Cardiac septum (tissue), 1 donor: Measurements from ENCODE around the gene SLC22A23. TPM values are rescaled to one million over a fixed set of nuclear protein-coding genes. Genes with fewer than 3 reads are reported as not detected.

Experiments used
- DNase-seq: peaks from one replicate; pipeline ENCODE4 v3.0.0-alpha.2; 2020; ENCODE audit warnings: low spot score
- intact Hi-C: fragments of 100-400 bp; cut with DNase I; formaldehyde crosslinking; loops from one replicate; pipeline ENCODE4 v1.14.0; 2022
- total RNA-seq: library from RNA; stranded (reverse); fragmentation: NEBNext Ultra II Directional; extraction: Animal tissue kit (Norgen Biotek cat#: 25700); gene quantifications from one replicate; pipeline ENCODE4 v1.2.1, GENCODE V29; 2021
- donor health status: DM: no; HTN: no; CAD: no.

The SLC22A23 gene
- total RNA-seq, 1 donor from 2014 or later = 3.2 TPM

DNA sequence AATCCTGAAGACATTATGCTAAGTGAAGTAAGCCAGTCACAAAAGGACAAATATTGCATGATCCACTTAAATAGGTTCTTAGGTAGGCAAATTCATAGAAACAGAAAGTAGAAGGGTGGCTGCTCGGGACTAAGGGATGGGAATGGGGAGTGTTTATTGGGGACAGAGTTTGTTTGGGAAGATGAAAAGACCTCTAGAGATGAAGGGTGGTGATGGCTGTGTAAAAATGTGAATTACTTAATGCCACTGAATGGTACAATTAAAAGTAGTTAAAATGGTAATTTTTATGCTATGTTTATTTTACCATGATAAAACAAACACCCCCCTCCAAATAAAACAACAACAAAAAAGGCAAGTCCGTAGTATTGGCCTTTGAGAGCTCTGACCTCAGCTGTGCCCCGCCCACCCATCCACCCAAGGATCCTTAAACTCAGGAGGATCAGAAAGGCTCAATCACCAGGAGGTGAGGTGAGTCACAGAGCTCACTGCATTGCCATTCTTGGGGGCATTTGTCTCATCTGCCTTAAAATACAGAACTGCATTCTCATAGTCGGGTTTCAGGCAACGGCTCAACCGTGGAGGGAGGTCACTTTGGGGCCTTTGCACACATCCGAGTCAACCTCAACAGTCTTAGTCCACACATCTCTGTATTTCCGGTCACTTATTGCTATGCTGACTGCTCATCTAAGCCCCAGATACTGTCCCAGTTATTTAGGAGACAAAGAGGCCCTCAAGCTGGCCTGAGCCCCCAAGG, 96.7 kb downstream of the SLC22A23 start:
- intact Hi-C loops = no loop called here

GRCh38 chr6:3359101-3359752, 97.6 kb downstream of the SLC22A23 start:
- no peak for DNase-seq
- intact Hi-C loops = no loop called here

More for the DNA sequence above, 96.7 kb downstream of the SLC22A23 start:
- DNase-seq = no peak

GRCh38 chr6:3358413-3359100, 98.3 kb downstream of the SLC22A23 start:
- intact Hi-C loops = no loop called here
- DNase-seq = no peak

DNA sequence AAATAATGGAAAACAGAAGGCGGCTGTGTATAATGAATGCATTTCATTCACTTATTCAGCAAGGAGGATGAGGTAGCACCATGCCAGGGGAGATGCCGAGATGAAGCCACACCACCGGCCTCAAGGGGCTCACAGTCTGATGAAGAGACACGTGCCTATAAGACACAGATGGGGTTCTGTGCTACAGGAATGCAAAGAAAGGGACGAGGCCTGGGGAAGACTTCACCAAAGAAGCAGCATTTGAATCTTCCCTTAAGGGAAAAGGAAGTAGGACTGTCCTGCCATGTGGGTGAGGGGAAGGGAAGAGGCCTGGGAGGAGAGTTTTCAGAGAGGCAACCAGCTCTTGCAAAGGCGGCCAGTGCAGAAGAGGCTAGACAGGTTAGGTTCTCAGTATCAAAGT, 99.2 kb downstream of the SLC22A23 start:
- no peak for DNase-seq
- intact Hi-C loops = no loop called here

DNA sequence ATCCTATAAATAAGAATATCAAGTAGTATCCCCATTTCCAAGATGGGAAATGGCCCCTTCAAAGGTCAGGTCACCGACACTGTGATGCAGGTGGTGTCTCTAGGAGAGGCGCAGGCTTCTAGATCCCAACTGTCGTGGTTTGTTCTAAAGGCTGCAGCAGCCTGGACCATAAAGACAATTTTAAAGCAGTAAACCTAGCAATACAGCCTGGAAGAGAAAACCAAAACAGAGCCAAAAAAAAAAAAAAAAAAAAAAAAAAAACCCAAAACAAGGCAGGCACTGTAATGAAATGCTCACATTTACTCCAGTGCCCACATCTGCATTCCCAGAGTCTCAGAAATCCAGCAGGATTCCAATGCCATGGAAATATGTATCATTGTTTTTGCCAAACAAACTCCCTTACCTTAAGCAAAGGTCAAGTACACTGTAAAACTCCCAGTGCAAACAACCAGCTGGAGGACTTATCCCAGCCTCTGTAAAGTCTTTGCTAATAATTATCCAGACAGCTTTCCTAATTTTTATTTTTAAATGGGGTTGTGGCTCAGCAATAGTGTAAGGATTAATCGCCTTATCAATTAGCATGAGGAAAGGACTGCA, 99.9 kb downstream of the SLC22A23 start:
- intact Hi-C loops = no loop called here

GRCh38 chr6:3356056-3356823, 100.6 kb downstream of the SLC22A23 start:
- intact Hi-C loops = no loop called here
- no peak for DNase-seq

More for the DNA sequence above, 99.9 kb downstream of the SLC22A23 start:
- DNase-seq = no peak

GRCh38 chr6:3355358-3356055, 101.3 kb downstream of the SLC22A23 start:
- intact Hi-C loops = no loop called here
- DNase-seq = no peak

GRCh38 chr6:3355011-3355357, 101.9 kb downstream of the SLC22A23 start:
- intact Hi-C loops = no loop called here

DNA sequence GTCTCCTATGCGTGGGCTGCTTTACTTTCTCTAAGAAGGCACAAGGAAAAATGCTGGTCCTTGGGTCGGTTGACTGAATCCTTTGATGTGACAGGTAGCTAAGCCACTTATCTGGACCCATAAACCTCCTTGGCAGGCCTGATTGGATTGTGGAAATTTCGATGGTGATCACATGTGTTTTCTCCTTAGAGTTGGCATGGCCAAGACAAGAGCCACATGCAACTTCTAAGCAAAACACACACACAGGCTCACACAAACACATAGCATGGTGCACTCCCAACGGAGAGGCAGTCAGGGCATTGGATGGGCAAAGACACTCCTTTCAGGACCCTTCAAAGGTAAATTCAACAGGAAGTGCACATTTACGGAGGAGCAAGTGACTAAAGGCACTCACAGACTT, 102.9 kb downstream of the SLC22A23 start:
- no peak for DNase-seq
- intact Hi-C loops = no loop called here

More at GRCh38 chr6:3355011-3355357, 101.9 kb downstream of the SLC22A23 start:
- no peak for DNase-seq

GRCh38 chr6:3353213-3353903, 103.5 kb downstream of the SLC22A23 start:
- no peak for DNase-seq
- intact Hi-C loops = no loop called here

DNA sequence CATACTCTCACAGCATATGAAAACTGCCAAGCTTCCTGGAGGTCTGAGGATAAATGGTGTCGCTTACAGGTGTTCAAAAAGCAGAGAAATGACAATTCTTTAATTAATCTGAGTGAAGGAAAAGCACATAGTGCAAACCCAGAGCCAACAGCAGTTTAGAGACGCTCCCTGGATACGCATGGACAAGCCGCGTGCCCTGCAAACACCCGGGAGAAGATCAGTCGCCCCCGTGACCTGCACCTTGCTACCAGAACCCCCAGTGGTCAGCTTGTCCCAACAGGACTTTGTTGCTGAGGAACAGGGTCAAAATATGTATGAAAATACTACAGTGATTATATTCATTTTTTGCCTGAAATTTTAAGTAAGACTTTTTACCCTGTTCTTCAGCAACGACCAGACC, 104.2 kb downstream of the SLC22A23 start:
- DNase-seq = no peak
- intact Hi-C loops = no loop called here

GRCh38 chr6:3351829-3352524, 104.9 kb downstream of the SLC22A23 start:
- DNase-seq = no peak
- intact Hi-C loops = no loop called here

DNA sequence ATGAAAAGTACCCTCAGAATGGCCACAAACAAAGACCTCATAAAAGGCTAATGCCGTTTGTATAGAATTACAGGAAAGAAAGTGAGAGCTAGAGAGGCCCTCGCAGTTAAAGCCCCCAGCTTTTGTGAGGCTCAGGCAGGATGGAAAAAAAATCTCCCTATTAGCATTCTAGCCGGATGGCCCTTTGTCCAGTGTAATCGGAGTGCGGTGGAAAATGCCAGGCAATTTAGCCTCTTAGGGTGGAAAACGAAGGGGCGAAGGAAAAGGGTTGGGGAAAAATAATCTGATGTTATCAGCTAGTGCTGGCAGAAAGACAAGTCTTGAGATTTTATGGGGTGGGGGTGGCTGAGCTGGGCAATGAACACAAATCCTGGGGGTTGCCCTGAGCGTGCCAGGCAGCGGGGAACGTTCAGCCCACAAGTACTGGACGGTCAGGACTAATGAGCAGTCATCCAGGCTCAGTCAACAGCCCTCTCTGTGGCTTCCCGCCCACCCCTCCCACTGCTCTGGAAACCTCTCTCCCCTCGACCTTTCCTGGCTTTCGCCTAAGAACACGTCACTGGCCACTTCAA, 105.7 kb downstream of the SLC22A23 start:
- intact Hi-C loops = no loop called here
- DNase-seq = no peak

DNA sequence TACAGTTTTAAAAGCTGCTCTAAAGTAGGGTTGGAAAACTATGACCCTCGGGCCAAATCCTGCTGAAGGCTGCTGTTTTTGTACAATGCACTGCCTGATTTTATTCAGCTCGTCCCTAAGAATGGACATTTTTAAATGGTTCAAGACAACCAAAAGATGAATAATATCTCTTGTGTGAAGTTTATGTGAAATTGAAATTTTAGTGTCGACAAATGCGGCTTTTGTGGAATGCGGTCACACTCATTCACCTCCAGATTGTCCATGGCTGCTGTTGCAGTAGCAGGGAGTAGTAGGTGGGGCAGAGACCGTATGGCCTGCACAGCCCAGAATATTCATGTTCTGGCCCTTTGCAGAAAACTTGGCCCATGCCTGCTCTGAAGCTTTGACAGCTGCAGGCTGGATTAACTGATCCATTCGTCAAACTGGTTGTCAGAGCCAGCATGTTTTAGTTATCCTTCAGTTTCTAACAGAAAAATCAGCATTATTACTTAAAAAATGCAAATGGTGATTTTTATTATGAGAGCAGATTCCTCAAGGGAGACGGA, 106.5 kb downstream of the SLC22A23 start:
- intact Hi-C loops = no loop called here

GRCh38 chr6:3349388-3350251, 107.2 kb downstream of the SLC22A23 start:
- intact Hi-C loops = no loop called here
- no peak for DNase-seq

More for the DNA sequence above, 106.5 kb downstream of the SLC22A23 start:
- no peak for DNase-seq

DNA sequence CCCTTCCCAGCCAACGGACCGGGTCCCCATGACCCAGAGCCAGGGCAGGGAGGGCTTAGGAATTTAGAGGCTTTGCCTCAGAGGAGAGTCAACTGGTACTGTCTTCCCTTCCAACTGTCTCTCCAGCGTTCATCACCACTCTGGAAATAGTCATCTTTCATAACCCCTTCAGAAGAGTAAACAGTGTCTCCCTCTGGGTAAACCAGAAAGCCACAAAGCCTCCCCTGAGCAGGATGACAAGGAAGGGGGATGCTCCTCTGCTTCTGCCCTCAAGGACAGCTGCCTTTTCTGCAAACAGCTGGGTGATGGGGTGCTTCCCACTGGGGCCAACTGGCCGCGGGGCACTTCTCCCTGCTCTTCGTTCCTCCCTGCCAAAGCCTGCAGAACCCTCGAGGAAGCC, 108.0 kb downstream of the SLC22A23 start:
- intact Hi-C loops = no loop called here
- no peak for DNase-seq
